ENCODE measurements around the gene GTPBP4.
A peak's percentile ranks its signal among the peaks of the same experiment; 100 is the strongest.
"Not testable (repeated sequence)": the region's sequence is repeated elsewhere in the genome, so short reads cannot be mapped to it uniquely, and the experiment has no call there.

The GTPBP4 gene

DNA sequence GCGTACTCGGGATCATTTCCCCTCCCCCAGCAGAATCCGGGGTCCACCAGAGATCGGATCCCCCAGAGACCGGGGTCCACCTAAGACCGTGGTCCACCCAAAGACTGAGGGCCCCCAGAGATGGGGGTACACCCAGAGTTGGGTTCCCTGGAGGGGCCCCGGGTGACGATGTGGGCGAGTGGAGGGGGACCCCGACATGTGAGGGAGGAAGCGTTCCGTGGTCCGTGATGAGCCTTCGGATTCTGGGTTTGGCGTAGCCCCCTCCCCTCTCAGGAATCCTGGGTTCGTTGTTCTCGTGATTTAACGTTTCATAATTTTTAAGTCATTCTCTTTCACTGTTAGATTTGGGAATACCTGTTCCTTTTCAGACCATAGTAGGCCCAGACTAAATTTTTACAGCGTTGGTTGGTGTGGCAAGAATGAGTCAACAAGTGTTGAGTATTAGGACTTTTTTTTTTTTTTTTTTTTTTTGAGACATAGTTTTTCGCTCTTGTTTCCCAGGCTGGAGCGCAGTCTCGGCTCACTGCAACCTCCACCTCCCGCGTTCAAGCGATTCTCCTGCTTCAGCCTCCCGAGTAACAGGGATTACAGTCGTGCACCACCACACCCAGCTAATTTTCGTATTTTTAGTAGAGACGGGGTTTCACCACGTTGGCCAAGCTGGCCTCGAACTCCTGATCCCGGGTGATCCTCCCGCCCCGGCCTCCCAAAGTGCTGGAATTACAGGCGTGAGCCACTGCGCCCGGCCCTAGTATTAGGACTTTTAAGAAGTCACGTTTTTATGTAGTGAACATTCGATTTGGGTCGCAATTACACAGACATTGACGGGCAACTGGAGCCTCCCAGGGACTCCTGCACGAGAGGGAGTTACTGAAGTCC is 672 bp downstream of the GTPBP4 start:
- peak; percentile 42 for DNase-seq (ENCODE audit: low read depth)

DNA sequence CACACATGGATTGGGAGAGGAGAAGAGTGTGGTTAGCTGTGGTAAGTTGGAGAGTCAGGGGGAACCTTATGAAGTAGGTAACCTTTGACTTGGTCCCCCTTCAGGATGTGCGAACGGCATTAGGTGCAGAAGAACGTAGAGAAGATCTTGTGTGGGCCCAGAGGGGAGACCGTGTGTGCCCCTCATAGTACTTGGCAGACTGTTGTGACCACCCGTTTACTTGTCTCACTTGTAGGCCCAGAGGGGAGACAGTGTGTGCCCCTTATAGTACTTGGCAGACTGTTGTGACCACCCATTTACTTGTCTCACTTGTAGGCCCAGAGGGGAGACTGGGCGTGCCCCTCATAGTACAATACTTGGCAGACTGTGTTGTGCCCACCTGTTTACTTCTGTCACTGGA is 2.6 kb downstream of the GTPBP4 start:
- DNase-seq (ENCODE audit: low read depth) = no peak

DNA sequence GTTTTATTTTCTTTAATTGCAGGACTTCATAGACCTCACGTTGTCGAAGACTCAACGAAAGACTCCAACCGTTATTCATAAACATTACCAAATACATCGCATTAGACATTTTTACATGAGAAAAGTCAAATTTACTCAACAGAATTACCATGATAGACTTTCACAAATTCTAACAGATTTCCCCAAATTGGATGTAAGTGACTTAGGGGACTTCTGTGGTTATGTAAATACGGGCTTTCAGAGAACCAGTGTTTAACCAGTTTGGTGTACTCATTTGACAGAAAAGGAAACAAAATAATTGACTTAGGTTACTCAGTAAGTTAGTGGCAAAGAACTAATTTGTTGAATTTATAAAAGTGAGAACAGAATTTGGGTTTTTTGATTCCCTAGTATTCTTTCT is 4.2 kb downstream of the GTPBP4 start:
- no peak for DNase-seq (ENCODE audit: low read depth)

DNA sequence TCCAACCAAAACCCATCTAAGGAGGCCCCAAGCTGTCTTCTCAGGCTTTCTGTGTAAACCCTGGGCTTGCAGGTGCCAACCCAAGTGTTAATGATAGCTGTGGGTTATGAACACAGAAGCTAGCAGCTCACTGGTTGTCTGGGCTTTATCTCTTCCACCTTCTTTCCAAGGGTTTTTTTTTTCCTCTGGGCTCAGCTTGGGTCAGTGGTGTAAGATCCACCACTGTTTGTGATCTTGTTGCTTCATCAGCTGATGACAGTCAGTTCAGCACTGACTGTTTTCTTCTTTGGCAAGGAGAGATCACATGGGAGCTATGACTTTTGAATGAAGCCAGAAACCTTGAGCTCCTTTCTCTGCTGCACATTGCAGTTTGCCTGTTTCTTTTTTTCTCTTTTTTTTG is 4.6 kb downstream of the GTPBP4 start:
- DNase-seq (ENCODE audit: low read depth) = no peak

DNA sequence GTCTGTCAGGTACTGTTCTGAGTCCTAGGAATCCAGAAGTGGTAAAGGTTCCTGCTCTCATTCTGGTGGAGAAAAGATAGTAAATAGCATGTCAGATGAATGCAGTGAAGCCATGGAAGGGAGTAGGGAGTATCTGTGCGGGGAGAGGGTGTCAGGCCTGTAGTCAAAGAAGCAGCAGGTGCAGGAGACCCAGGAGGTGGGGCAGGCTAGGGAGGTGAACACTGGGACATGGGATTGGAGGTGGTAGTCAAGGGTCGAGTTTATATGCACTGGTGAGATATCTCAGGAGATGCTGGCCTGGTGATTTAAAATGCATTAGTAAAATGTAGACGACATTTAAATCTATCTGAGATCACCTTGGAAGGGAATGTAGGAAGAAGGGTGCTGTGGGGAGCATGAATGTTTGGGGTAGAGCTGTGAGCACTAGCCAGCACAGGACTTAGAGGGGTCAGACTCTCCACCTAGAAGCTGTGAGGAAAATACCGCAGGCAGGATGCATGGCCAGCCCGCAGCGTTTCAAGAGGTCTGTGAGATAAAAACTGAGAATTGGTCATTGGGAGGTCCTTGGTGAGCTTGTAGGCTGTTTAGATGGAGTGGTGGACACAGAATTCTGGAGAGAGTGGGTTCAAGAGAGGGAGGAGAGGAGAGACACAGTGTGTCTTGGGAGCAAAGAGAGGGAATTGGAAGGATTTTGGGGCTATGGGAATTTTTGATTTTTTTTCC is 6.8 kb downstream of the GTPBP4 start:
- DNase-seq (ENCODE audit: low read depth) = no peak

DNA sequence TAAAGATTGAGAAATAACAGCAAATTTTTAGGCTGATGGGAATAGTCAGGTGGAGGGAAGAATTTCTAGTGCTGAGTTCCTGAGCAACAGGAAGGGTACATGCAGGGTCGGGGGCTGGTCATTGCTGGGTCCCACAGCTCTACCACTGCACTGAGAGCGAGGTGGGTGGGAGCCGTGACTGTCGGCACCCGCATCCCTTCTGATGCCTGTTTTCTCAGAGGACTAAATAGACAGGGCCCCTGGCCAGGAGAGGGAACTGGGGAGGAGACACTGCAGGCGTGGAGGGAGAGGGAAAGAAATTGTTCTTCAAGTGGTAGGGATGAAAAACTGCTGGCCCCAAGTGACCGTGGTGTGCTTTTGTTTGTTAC is 7.3 kb downstream of the GTPBP4 start:
- DNase-seq (ENCODE audit: low read depth) = no peak

DNA sequence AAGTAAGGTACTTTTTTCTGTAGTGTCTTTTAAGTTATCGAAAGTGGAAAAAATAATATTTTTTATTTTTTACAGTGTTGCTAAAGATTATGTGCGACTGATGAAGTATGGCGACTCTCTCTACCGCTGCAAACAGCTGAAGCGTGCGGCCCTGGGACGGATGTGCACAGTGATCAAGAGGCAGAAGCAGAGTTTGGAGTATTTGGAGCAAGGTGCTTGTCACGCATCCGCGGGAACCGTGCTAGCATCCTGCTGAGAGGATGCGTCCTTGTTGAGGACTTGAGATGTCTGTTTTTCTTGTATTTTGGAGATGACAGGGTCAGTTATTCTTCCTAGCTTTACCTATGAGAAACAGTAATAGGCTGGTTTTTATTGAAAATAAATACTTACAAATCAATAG is 7.8 kb downstream of the GTPBP4 start:
- no peak for DNase-seq (ENCODE audit: low read depth)

DNA sequence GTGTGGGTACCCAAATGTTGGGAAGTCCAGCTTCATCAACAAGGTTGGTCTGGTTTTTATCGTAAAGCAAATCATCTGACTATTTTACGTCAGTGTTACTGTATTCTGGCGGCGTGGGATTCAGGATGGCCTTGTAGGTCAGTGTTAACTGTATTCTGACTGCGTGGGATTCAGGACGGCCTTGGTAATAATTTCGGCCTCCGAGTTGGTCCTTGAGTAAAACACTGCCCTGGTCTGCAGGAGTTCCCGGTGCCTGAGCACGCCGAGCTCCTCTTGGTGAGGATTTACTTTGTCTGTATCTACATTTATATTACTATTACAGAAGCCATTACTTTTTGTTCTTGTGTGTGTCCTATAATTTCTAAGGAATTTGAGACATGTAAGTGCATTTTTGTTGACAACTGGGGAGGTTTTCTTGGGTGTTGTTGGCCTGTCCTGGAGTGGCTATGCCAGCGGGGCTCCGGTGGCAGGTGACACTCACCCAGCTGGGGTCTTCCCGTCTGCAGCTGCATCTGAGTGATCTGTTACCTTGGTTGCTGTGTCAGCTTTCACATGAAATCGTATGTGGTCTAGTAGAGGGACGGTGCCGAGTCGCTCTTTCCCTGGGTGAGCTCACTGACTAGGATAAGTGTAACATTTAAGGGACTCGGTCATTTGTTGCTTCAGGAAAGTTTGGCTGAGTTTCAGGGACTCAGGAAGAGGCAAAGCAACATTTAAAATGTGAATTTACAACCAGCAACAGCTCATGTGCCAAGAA is 9.2 kb downstream of the GTPBP4 start:
- DNase-seq (ENCODE audit: low read depth) = no peak

DNA sequence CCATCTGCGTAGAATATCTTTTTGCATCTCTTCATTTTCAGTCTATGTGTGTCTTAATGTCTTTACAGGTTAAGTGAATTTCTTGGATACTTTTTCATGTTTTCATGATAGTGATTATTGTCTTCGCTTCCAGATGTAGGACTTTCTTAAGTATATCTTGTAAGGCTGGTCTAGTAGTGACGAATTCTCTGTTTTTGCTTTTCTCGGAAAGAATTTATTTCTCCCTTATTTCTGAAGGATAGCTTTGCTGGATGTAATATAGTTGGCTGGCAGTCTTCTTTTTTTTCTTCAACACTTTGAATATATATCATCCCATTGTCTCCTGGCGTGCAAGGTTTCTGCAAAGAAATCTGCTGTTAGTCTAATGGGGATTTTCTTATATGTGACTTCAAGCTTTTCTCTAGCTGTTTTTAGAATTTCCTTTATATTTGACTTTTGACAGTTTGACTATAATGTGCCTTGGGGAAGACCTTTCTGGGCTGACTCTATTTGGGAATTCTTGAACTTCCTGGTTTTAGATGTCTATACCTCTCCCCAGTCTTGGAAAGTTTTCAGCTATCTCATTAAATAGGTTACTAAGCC is 14.3 kb downstream of the GTPBP4 start:
- DNase-seq (ENCODE audit: low read depth) = no peak

DNA sequence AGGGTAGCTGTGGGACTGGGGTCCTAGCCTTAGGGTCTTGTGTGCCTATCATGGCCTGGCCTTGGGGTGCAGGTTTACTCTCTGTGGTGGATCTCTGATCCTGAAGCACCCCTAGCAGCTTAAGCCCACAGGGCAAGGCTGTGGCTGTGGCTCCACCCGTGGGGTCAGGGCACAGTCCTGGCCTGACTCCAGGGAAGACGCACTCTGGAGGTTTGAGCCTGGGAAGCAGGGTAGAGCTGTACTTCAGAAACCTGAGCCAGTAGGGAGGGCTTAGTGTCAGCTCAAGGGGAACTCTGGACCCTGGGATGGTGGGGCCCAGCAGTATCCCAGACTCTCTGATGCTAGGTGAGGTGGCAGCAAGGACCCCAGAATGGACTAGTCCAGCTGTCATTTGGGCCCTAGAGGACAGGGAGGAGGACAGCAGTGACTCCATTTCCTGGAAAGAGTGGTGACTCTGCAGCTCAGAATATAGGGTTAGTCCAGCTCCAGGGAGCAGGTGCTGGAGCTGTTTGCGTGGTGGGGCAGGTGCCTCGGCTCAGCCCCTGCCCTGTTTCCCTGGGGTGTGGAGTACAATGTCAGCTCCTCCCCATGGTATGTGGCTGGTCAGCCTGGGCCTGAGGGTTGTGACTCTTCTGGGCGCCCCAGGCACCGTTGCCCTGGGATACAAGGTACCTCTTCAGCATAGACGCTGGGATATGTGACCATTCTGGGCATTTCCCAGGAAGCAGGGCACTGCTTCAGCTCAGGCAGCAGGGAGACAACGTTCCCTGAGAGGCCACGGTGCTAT is 15.8 kb downstream of the GTPBP4 start:
- DNase-seq (ENCODE audit: low read depth) = no peak

DNA sequence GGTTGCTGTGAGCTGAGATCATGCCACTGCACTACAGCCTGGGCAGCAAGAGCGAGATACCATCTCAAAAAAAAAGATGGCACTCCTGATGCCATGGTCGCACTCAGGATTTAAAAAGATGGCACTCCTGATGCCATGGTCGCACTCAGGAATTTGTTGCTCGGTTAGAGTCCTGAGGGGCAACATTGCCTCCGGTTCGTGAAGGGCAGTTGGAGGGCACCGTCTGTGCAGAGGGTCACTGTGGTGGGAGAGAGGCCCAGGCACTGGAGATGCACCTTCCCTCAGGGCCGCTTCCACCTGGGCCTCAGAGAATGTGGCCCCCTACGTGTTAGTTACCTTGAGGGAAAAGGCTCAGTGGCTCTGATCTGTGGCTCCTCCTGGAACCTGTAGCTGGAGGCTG is 18.3 kb downstream of the GTPBP4 start:
- DNase-seq (ENCODE audit: low read depth) = no peak

DNA sequence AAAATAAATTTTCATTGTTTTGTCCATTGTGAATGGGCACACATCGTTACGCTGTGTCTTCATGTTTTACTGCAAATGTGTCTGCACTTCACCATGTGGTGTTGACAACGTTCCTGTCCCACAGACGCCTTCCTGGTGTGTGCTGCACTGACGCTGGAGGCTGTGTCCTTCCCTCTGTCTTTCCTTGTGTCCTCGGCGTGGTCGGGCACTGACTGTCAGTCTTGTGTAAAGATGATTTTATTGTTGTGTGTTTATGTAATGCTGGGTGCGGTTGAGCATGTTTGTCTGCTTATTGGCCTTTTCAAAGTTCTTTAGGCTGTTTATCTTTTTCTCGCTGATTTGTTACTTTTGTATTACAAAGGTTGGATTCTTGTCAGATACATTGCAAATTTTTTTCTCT is 19.3 kb downstream of the GTPBP4 start:
- DNase-seq (ENCODE audit: low read depth) = no peak

DNA sequence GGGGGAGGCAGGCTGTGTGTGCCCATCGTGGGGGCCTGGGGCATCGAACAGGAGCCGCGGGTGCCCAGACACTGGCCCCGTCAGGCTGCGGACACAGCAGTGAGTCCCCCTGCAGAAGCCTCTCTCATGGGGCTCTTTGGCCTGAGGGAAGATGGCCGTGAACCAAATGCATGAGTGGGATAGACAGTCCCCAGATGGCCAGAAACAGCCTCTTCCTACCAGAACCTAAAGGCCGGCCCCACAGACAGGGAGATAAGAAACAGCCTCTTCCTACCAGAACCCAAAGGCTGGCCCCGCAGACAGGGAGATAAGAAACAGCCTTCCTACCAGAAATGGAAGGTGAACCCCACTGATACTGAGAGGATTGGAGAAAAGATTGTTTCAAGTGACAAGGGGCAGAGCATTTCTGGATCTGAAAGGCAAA is 20.8 kb downstream of the GTPBP4 start:
- DNase-seq (ENCODE audit: low read depth) = no peak

DNA sequence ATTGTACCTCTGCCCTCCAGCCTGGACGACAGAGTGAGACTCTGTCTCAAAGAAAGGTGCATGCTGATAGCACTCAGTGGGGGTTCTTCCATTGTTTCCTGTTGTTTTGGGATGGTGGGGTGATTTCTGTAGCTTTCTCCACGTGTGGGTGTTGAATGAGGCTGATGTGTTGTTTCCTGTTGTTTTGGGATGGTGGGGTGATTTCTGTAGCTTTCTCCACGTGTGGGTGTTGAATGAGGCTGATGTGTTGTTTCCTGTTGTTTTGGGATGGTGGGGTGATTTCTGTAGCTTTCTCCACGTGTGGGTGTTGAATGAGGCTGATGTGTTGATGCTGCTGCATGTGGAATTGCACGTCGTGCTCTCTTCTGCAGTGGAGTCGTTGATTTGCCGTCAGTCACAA is 21.7 kb downstream of the GTPBP4 start:
- DNase-seq (ENCODE audit: low read depth) = not testable (repeated sequence)

DNA sequence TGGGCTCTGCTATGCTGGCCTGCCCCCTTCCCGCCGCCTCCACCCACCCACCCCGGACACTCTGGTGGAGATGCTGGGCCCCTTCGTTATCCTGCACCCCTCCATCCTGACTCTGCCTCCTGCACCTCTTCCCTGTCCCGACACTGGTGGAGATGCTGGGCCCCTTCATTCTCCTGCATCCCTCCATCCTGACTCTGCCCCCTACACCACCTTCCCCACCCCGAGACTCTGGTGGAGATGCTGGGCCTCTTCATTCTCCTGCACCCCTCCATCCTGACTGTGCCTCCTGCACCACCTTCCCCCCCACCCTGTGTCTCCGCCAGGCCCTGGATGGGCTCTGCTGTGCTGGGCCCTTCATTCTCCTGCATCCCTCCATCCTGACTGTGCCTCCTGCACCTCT is 22.5 kb downstream of the GTPBP4 start:
- no peak for DNase-seq (ENCODE audit: low read depth)

DNA sequence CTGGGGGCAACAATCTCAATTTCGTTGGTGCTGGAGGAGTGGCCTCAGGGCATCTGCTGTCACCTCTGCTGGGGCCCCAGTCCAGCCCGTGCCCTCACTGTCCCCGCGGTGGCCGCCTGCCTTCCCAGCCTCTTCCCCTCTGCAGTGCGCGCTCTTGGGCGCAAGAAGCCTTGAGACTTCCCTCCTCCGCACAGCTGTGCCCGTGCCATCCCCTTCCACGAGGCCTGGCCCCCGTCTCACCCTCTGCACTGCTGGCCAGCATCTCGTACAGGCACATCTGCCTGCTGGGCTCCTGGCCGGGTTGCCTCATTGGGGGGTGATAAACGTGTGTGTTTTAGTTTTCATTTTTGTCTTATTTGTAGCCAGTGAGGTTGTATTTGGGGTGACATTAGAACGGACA is 23.5 kb downstream of the GTPBP4 start:
- no peak for DNase-seq (ENCODE audit: low read depth)

DNA sequence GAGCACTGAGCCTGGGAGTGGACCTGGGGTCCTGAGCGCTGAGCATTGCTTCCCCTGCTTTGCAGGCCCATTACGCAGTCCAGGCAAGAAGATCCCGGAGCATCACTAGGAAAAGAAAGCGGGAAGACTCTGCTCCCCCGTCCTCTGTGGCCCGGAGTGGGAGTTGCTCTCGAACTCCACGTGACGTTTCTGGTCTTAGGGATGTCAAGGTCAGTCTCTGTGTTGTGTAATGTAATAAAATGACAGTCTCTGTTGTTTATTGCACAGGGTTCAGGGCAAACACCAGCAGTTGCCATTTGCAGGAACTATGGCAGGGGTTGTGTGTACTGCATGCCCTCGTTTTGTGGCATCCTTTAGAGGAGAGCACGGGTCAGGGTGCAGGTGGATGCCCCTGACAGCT is 27.5 kb downstream of the GTPBP4 start:
- DNase-seq (ENCODE audit: low read depth) = no peak

DNA sequence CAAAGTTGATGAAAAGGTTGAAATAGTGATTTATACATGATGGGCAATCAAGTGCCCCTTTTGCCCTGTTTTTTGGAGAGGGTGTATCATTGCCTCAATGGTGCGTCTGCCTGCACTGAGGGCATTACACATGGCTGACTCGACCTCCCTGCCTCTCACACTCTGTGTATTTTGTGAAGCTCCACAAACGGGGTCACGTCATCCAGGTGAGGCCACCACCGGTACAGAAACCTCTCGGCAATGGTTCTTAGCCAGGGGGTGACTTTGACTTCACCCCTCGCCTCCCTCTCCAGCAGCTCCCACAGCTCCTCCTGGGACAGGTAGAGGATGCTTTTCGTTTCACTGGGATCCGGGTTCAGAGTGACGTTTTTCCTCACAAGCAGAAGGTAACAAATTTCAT is 31.1 kb downstream of the GTPBP4 start:
- DNase-seq (ENCODE audit: low read depth) = no peak

DNA sequence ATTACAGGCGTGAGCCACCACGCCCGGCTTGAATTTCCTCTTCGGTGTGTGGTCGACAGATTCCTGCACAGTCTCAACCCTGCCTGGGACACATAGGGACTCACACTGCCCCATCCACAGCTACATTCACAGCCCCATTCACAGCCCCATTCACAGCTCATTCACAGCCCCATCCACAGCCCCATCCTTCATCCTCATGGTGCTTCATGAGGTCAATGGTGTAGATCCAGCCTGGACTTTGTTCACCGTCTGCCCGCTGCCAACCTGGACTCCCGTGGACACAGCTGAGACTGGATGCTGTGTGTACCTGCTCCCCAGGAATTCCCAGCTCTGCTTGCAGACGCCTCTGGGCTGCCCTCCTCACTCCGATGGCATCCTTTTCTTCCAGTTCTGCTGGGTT is 32.2 kb downstream of the GTPBP4 start:
- DNase-seq (ENCODE audit: low read depth) = no peak

DNA sequence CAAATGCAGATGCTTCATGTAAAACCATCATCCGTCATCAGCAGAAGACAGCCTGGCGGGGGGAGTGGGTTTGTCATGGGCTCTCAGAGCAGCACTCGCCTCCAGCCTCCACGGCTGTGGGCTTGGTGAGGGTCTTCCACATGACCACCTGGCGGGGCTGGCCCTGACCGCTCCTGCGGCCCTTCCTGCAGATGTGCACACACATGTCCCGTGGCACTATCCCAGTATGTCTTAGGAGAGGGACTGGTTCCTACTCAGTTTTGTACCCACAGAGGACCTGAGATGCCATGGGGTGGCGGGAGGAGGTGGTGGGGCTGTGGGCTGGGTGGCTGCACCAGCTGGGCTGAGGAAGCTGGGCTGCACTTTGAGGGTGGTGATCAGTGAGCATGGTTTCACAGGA is 32.7 kb downstream of the GTPBP4 start:
- DNase-seq (ENCODE audit: low read depth) = no peak

DNA sequence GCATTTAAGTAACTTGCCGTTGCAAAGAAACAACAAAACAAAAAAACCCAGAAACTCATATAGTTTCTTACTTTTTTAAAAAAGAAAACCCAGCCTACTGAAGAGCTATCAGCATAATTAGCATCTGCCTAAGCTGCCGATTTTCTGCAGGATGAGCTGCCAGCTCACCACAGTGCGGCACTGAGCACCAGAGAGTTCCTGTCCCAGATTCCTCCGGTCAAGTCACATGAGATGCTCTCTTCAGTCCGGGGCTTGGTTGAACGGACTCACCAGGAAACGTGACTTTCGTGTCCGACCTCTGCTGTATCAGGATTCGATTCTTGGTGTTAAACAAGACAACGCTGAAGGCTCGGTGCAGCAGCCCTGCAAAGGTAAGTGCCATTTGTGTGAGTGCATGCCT is 34.2 kb downstream of the GTPBP4 start:
- DNase-seq (ENCODE audit: low read depth) = no peak

DNA sequence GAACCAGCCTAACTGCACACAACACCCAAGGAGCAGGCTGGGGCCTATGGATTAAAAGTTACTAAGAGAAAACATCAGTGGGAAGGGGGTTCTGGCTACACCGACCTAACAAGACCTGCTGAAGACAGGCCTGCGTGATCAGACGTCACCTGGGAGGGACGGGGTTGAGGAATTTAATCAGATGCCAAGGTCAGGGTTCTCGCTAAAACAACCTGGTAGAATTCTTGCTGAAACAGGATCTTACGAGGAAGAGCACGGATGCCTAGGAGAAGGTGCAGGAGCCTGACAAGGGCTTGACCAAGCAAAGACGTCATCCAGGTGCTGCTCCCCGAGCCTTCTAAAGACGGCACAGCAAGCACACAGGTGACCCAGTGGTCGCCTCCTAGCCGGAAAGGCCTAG is 35.9 kb downstream of the GTPBP4 start:
- no peak for DNase-seq (ENCODE audit: low read depth)

Data from EH (cell line).